Heart left ventricle (tissue), 13 donors: ENCODE results near the gene STARD7.

Experiments used
- CTCF ChIP-seq, 12 donors: fragments of 200-600 bp; sonication (generic) in 4 of 12; IDR thresholded peaks; one replicate each; pipeline versions ENCODE4 v1.5.0 to v1.8.0; 2018 to 2022; ENCODE audit warnings: antibody characterized with exemption in 12 of 12, mild to moderate bottlenecking in 5 of 12
- POLR2A ChIP-seq, 2 donors: fragments of 450-650 bp; IDR thresholded peaks; one replicate each; pipeline ENCODE4 v1.6.1; 2017; ENCODE audit warnings: antibody characterized with exemption in 2 of 2, mild to moderate bottlenecking in 2 of 2, moderate library complexity in 2 of 2
- donor health status: ischemic (EF 13 %, LVEDD 7.1; RV severe dilation, severe dysfunction).
- donor health status: DM: no; HTN: yes; CAD: no.
- donor health status: DM: no; HTN: no; CAD: no.
- donor health status: ischemic (EF 25% LVEDD 6.9; RV normal size, moderate dysfunction).
- donor health status: ischemic (EF 25% LVEDD 5.7; RV mildly dilated, moderate dysfunction).
- donor health status: ischemic (EF 35%, LVEDD 5.7; RV mildly dilated, moderate dysfunction).
- donor health status: nonischemic (EF 11% LVEDD 7.7; RV severe dilation, severe dysfunction).
- donor health status: DM: yes; HTN: yes; CAD: no.
- donor health status: PGD.
- donor health status: ischemic (EF 29% LVEDD 5.4; RV normal size, mild dysfunction).
- donor health status: nonischemic (EF 23%, LVEDD 6.1; RV moderate dilation, normal function).

- TF ChIP-seq POLR2A (IDR thresholded peaks at IDR 0.05): no peak
- no peak for TF ChIP-seq CTCF (IDR thresholded peaks at IDR 0.05)
These were observed 9.7 kb downstream of the STARD7 start for GRCh38 chr2:96198921-96199320.
